Embryonic facial prominence (tissue), 1 donor: ENCODE results near the gene SPRR4.

ENCODE experiments used
- DNase-seq: peaks from one replicate; pipeline ENCODE4 v3.0.0-alpha.2; 2016; ENCODE audit errors: extremely low spot score

Gene SPRR4, protein sequence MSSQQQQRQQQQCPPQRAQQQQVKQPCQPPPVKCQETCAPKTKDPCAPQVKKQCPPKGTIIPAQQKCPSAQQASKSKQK

DNA sequence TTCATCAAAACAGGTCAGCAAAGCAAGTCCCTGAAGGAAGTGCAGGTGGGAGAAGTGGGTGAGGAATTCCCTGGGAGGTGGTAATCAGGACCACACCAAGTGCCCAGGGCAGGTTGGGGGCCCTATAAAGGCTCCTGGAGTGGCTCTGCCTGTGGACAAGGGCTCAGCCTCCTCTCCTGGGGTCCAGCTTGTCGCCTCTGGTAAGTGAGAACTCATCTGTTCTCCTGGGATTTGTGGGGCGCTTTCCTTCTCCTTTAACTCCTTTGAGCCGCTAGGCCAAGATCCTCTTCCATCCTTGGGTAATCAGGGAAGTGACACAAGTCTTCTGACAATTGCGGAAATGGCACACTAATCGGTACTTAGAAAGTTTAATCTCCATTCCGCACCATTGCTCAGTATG lies at the start of gene SPRR4:
Gene SPRR4 (plus strand): TSS at position 154 of the 400 bp plus-strand sequence. CDS start 1,243 bp downstream, outside the sequence.
- DNase-seq, result no peak

DNA sequence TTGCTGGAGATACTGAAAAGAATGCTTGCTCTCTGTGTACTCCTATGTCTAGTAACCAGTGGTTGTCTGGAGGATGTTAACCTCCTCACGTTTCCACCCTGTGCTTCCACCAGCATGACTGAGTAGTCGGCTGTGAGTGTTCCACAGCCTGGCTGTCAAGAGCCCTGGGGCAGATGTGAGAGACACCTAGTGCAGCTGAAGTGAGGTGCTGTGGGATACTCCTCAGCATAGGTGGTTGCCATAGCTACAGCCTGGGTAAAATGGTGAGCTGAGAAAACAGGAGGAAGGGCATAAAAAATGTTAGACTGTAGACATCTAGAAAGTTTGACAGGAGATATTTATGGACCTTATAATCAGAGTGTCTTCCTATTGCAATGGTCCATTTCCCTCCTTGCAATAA lies 46.3 kb upstream of the SPRR4 start:
- DNase-seq, result no peak

DNA sequence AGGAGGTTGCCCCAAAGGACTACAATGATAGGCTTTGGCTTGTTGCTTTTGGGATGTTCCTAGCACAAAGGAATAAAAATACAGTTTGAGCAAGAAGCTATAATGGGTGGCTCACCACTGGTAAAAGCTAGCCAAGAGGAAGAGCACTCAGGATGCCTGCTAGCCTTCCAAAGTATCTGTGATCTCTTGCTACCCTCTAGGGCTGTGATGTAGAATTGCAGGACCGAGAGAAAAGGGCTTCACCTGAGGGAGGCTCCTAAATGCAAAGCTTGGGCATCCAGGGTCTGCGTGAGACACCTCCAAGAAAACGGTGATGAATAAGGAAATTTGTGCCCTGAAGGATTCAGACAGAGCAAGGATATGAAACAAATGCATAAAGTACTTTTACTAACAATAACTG lies 44.4 kb upstream of the SPRR4 start:
- no peak for DNase-seq

DNA sequence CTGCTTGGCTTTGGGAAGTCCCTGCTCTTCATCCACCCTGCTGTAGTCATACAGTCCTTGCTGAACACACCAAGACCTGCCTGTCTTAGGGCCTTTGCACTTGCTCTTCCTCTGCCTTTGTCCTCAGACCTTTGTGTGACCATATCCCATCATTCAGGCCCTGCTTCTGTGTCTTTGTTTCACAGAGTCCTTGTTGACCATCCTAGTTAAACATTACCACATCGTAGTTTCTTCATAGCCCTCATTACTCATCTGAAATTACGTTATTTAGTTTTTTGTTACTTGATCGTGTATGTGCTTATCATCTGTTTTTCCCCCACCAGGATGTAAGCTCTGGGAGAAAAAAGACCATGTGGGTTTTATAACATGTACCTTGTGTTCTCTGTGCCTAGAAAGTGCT lies 41.8 kb upstream of the SPRR4 start:
- no peak for DNase-seq

DNA sequence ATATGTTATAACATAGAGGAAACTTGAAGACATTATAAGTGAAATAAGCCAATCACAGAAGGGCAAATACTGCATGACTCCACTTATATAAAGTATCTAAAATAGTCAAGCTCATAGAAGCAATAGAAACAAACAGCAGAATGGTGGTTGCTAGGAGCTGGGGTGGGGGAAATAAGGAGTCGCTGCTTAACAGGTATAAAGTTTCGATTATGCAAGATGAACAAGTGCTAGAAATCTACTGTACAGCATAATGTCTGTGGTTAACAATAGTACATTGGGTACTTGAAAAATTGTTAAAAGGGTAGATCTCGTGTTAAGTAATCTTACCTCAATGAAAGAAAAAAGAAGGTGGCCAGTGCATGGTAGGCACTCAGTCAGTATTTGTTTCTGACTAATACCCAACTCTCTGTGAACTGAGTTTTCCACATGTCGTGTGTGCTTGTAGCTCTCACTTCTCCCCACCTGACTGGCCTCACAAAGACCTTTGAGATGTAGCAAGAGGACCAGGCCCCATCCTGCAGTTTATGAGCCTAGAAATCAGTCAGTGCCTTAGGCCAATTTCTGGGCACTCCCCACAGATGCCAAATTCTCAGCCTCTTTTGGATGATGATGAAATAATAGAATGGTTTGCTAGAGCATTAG lies 38.2 kb upstream of the SPRR4 start:
- no peak for DNase-seq

DNA sequence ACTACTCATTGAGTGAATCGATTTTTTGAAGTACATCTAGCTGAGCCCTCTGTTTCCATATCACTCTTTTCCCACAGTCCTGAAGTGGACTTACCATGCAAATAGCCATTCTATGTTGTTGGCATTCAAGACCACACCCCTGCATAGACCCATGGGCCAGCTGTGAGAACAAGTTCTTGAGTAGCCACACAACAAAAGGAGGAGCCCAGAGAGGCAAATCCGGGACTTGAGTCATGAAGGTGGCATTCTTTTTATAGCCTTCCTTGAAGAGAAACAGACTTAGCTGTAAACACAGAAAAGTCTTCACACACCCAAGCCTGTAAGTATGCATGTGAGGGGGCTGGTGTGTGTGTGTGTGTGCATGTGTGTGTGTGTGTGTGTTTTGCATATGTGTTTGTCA lies 37.3 kb upstream of the SPRR4 start:
- no peak for DNase-seq

DNA sequence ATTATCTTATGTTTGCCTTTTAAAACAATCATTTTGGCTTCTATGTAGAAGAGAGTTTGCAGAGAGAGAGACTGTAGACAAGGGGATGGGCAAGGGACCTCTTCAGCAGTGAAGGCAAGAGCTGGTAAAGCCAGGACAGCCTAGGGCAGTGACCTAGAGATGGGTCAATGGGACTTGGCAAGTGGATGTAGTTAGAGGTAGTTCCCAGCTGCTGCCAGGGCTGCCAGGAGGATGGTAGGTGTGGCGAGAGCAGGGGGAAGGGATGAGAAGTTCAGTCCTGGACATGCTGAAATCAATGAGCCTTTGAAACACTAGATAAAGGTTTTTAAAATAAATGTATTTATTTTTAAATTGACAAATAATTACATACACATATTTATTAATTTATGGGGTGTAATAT lies 29.8 kb upstream of the SPRR4 start:
- DNase-seq, result no peak

DNA sequence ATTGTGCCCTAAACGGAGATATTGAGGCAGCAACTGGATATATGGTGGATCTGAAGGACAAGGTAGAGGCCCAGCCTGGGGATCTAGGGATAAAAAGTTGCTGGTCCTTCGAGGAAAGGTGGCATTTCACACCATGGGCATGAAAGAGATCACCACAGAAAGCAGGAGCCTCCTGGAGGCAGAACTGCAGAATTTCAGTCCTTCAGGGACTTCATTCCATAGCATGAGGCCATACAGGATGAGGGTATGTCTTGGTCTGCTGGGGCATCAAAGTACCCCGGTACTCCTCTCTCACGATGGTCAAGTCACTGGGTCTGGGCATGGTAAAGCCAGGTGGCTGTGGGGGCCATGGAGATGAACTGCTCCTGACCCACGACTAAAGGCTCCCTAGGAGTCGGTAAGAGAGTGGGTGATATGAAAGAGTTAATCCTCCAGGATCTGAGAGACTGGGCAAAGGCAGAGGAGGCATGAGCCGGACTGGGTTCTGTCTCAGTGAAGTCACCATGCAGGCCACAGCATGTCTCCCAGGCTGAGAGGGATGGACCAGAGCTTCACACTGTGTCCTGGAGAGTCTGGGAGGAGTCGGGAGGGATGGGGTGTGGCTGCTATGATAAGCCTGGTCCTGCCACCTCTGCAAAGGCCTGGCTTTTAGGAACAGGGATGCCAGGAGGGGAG lies 29.3 kb upstream of the SPRR4 start:
- no peak for DNase-seq

DNA sequence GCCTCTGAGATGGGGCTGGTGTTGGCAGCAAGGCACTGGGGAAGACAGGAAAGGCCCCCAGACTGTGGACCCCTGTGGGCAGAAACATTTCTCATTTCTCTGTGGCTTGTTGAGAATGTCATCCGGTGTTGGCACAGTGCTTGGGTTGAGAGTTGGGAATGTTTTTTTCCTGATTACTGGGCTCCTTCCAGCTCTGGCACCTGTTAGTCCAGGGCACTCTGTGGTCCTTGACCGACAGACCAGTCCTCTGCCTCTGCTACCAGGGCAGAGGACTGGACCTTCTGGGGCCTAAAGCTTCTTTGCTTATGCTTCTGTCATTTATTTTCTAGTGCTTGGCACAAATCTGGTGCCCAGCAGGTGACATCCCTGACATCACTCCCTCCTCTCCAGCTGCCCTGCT lies 28.3 kb upstream of the SPRR4 start:
- no peak for DNase-seq

DNA sequence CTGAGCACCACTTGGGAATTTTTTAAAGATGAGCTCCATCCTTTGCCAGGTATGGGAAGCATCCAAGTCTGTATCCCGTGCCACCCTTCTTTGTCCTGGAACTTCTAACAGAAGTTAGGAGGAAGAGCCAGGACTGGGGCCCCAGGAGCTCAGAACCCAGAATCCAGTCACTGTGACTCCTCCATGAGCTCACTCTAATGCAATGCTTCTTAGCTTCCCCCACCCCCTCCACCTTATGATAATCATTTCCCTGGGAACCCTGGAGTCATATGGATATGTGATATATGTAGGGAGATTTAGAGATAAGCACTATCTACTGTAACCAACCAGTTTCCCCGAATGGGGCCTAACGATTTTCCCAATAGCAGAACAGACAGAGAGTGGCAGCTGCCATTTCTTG lies 24.2 kb upstream of the SPRR4 start:
- DNase-seq, result no peak

DNA sequence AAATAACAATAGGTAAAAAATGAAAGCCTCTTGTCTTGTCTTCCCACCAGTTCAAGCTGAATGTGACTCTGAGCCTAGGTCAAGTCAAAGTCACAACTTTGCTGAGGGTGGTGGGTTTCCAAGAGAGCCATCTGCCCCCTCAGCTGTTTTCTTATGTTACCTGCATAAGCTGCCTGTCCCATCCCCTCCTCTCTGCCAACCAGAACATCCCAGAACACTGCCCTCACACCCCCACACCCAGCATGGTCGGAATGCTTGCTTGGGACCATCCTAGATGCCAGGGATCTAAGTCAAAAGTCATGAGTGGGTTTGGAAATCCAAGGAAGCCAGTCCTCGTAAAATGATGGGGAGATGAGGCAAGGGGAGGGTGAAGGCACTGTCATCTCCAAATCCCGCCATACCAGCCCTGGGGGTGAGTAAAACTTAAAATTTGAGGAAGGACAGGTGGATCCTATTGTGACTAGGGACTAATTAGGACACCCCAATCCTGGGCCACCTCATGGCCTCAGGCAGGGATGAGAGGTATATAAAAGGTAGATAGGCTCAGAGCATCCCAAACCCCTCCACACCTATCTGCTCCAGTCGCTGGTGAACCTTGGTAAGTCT lies 23.7 kb upstream of the SPRR4 start, which contains the start of gene SPRR5:
Gene SPRR5 (plus strand): TSS at position 556 of the 606 bp plus-strand sequence. CDS start 1,349 bp downstream, outside the sequence.
- DNase-seq, result no peak

DNA sequence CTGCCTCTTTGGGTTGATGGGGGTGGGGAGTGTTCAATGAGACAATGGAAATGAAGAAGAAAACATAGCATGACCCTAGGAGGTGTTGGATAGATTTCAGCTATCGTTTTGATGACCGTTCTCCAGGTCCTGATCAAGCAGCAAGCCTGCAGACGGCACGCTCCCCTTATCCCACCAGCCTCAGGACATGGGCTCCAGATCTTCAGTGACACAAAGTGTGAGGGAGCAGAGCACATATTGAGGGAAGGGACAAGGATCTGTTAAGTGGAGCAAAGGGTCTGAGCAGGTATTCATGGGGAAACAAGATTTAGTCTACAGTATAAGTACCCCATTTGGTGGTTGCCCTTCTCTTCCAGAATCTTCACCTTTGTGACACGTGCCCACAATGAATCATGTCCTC lies 18.7 kb upstream of the SPRR4 start:
- DNase-seq, result no peak

DNA sequence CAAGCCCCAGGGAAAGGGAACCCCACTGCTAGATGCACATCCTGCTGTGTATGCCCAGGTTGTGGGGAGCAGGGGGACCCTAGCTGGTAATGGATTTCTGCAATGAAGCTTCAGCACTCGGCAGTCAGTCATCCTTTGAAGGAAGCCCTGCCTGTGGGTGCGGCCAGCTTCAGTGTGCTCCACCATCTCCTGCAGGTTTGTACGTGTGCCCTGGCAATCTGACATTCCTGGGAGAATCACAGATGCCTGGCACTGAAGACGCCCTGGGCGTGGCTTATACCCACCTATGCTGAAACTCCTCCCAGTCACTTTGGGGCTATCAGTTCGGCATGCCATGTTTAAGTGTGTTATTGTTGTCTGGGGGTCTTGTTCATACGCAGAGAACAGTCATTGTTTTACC lies 16.7 kb upstream of the SPRR4 start:
- DNase-seq, result no peak

DNA sequence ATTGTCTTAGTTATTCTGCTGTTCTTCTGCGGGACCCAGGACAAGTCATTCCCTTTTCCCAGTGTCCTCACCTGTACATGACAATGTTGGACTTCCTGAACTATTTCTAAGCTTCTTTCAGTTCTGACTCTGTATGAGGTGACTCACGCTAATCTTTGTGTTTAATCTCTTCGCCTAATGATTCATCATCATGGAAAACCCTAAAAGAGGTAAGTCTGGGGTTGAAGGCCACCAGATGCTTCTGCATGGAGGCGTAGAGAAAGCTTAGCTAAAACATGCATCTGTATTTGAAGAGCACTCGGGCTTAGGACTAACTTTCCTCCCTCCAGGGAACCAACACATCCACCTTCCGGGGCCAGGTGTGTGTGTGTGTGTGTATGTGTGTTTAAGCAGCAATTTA lies 16.0 kb upstream of the SPRR4 start:
- no peak for DNase-seq

DNA sequence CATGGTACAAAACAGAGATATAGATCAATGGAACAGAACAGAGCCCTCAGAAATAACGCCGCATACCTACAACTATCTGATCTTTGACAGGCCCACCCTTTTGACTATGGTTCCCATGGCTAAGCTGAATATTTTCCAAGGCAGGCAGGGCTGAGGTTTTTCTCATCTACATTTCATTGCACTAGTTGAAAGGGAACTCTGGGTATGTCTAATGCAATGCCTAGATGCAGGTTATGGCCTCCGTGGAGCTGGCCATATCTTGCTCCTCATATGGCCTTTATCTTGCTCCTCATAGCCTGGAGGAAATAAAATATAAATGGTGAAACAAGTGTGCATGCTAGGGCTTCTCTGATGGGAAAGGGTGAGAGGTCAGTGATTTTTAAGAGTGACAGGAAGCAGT lies 12.9 kb upstream of the SPRR4 start:
- no peak for DNase-seq

DNA sequence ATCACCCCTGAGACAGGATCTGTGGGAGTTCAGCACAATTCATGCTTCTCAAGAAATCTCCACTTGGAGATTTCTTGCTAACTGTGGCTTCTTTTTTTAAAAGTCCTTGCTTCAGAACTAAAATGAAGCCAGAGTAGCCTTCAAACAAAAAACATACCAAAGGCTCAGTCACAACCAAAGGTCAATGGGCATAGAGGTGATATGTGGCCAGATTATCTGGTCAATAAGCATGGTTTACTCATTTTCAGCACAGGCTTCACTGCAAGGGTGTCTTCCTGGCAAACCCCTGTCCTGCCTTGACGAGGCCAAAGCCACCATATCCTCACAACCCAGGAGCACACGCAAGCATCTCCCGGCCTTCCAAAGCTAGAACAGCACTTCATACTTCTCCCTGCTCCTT lies 11.2 kb upstream of the SPRR4 start:
- DNase-seq, result no peak

DNA sequence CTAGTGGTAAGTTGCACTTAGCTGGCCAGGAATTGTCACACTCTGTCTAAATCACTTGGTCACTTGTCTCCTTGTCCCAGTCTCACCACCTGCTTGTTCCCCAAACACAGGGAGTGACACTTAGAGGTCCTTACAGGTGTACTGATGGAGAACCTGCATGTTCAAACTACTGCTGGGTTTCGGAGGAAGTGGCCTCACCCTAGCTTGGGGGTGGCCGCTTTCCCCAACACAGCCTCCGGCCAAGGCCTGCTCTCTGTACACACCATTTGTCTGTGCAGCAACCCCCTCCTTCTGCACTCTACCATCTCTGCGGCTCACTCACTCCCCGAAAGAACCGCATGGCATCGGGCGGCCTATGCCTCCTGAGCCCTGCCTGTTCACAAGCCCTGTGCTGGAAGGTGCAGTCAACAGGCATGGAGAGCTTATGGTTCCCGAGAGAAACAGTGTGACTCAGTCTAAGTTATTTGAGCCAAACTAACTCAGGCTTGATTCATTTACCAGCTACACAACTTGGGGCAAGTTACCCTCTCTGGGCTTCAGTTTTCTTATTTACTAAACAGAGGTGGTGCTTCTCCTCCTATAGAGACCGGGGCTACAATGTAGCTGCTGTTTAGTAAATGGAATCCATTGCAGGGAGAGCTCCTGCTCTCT lies 10.5 kb upstream of the SPRR4 start:
- DNase-seq, result no peak

DNA sequence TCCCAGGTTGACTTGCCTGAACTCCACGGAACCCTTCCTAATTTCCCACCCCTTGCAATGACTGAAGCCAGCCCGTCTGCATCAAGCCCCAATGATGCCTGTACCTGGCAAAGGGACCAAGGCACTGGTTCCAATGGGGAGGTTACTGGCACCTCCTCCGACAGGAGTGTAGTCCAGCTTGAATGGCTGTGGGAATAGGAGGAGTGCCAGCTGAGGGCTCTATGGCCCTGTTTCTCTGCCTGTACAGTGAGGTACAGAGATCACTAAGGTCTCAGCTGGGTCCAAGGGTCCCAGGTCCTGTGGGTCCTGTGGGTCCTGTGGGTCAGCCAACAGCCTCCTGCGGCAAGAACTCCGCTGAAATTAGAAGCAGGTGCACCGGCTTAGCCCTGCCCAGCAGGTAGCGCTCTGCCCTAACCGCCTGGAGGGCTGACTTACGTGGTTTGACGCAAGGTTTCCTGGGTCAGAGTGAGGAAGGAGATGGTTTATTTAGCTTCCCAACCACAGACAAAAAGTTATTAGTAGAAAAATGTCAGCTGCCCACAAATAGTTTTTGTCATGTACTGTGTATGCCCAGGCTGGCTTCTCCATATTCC lies 9.9 kb upstream of the SPRR4 start:
- DNase-seq, result no peak

DNA sequence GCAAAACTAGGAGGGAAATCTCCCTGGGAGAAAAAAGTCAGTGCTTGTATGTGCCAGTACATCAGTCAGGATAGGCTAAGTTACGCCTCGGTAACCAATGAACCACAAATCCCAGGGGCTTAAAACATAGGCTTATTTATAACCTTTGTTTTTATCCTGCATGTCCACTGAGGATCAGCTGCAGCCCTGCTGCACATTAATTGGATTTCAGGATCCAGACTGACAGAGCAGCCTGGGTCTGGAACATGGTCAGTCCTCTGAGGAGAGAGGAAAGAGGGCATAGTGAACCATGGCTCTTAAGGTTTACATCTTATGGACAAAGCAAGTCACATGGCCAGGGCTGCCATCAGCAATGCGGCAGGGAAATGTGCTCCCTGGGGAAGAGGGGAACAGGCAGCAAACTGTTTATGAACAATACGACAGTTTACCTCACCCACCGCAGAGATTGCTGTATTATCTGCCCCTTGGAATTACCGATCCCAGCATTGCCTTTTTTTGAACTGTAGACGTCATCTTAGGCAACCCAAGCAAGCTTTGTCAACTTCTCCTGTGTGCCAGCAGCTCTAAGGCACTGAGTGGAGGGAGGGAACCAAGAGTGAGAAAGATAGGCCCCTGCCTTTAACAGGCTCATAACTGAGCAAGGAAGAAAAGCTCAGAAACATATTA lies 9.1 kb upstream of the SPRR4 start:
- no peak for DNase-seq

DNA sequence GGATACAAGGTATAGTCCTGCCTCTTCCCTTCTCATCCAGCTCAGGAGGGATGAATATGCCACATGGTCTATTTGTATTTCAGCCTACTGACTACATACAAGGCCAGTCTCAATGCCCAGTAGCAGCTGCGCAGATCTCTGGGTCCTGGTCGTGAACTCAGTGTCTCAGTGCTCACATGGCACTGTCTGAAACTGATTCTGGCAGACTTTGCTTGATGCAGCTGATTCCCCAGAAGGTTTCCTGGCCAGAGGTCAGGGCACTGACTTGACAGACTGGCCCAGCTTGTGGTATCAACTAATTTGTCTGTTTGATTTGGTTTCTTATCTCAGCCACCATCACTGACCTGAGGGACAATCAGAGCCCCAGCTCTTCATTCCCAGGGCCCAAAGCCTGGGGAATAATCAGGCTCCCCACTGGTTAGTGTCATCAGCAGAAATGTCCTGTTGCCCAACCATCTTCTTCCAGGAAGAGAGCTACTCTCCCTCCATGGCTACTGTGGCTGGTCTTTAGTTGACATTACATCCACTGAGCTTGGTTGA lies 7.5 kb upstream of the SPRR4 start:
- no peak for DNase-seq

DNA sequence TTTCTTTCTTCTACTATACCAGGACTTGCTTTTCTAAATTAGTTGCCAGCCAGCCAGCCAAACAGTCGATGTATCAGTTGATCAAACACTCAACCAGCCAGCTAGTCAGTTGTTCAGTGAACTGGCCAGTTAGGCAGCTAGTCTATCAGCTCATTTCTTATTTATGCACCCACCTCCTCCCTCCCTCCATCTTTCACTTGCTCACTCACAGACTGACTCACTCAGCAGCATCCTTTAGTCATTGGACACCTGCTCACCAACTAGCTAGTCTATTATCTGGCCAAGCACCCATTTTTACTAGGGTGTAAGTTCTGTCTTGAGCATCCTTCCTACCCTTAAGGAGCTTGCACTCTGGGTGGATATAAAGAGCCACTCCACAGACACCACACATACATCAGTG lies 5.9 kb upstream of the SPRR4 start:
- DNase-seq, result no peak
